Prostate gland (tissue), 2 donors: ENCODE results near the gene TTC16.

Source experiments
- POLR2A ChIP-seq: fragments of 450-650 bp; IDR thresholded peaks from one replicate; pipeline ENCODE4 v1.6.1; 2016; ENCODE audit warnings: antibody characterized with exemption, mild to moderate bottlenecking
- POLR2AphosphoS5 ChIP-seq: sonication (generic); formaldehyde crosslinking; IDR thresholded peaks from one replicate; pipeline ENCODE4 v1.6.1; 2017; ENCODE audit warnings: antibody characterized with exemption
- TF ChIP-seq, protein P1 (sequence below), 4 experiments: fragments of 200-600 bp in 2 of 4; fragments of 450-650 bp in 2 of 4; sonication (generic) in 2 of 4; IDR thresholded peaks; 1 replicate in 3 of 4; 2 replicates in 1 of 4; pipeline ENCODE4 v1.5.1; 2016 to 2019; ENCODE audit warnings: antibody characterized with exemption in 4 of 4, mild to moderate bottlenecking in 2 of 4, moderate library complexity in 2 of 4

DNA sequence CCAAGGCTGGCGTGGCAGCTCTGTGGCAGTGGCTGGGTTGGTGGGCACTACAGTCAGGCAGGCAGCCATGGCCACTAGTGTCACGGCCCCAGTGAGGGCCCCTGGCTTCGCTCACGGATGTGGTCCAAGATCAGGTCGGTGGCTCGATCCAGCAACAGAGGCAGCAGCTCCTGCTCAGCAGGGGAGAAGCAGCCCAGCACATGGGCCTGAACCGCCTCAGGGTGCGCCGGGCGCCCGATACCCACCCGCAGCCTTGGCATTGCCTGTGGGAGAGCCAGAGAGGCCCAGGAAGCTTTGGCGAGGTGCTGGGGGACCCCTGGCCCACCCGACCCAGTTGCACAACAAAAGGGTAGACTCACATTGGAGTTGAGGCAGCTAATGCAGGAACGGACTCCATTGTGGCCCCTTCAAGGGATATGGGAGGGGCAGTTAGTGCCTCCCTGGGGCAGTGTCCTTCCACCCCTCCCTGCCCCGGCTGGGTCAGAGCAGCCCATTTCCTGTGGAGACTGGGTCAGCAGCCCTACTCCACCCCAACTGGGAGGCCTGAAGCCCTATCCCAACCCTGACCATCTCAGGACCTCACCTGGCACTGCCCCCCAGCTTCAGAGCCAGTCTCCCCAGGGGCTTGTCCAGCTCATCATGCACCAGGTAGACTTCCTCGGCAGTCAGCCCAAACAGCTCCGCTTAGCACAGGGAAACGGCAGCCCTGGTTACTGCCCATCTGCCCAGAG, 1.7 kb upstream of the TTC16 start:
- TF ChIP-seq, protein P1, sequence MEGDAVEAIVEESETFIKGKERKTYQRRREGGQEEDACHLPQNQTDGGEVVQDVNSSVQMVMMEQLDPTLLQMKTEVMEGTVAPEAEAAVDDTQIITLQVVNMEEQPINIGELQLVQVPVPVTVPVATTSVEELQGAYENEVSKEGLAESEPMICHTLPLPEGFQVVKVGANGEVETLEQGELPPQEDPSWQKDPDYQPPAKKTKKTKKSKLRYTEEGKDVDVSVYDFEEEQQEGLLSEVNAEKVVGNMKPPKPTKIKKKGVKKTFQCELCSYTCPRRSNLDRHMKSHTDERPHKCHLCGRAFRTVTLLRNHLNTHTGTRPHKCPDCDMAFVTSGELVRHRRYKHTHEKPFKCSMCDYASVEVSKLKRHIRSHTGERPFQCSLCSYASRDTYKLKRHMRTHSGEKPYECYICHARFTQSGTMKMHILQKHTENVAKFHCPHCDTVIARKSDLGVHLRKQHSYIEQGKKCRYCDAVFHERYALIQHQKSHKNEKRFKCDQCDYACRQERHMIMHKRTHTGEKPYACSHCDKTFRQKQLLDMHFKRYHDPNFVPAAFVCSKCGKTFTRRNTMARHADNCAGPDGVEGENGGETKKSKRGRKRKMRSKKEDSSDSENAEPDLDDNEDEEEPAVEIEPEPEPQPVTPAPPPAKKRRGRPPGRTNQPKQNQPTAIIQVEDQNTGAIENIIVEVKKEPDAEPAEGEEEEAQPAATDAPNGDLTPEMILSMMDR (IDR thresholded peaks at IDR 0.05), result no peak
- no peak for TF ChIP-seq POLR2A
- no peak for TF ChIP-seq POLR2AphosphoS5
